Pancreas (tissue), 10 donors: Measurements from ENCODE around the gene CASZ1. TPM values are rescaled to one million over a fixed set of nuclear protein-coding genes. Genes with fewer than 3 reads are reported as not detected.
A peak's percentile ranks its signal among the peaks of the same experiment; 100 is the strongest.

Experiments used
- ATAC-seq, 4 donors: fragments of 200-7000 bp; cut with Tn5 transposase; one replicate each; pipeline versions ENCODE4 v1.8.0 to v1.9.1; 2020; ENCODE audit warnings: mild to moderate bottlenecking in 4 of 4, moderate library complexity in 4 of 4
- DNase-seq, 6 donors: peaks; one replicate each; pipeline ENCODE4 v3.0.0-alpha.2; 2020
- FAIRE-seq: peaks from 2 replicates; lab custom pipeline; 2012; peaks lifted over from hg19 to GRCh38; lab: Jason Lieb, UNC
- H3K27ac ChIP-seq, 4 donors: fragments of 200-600 bp; sonication (generic); 1 replicate in 3 of 4; 2 replicates in 1 of 4; pipeline versions ENCODE4 v1.5.0 to v1.8.0; 2020
- H3K27me3 ChIP-seq, 4 donors: fragments of 200-600 bp; one replicate each; pipeline ENCODE4 v1.8.0; 2021
- H3K36me3 ChIP-seq, 3 donors: fragments of 200-600 bp; sonication (generic) in 1 of 3; one replicate each; pipeline versions ENCODE4 v1.5.0 to v1.8.0; 2020 to 2021
- H3K4me1 ChIP-seq, 3 donors: fragments of 200-600 bp; one replicate each; pipeline ENCODE4 v1.8.0; 2021
- H3K4me3 ChIP-seq, 4 donors: fragments of 200-600 bp; sonication (generic) in 2 of 4; one replicate each; pipeline versions ENCODE4 v1.5.0 to v1.8.0; 2020 to 2021
- H3K9me3 ChIP-seq, 4 donors: fragments of 200-600 bp; one replicate each; pipeline ENCODE4 v1.8.0; 2021
- CTCF ChIP-seq, 4 donors: fragments of 200-600 bp; sonication (generic) in 3 of 4; IDR thresholded peaks; one replicate each; pipeline versions ENCODE4 v1.5.0 to v1.8.0; 2021; ENCODE audit warnings: antibody characterized with exemption in 4 of 4
- WGBS, 2 donors: extraction: QIAGEN DNeasy Blood & Tissue Kit; methylation state at CpG; one replicate each; pipeline ENCODE4 v1.1.7; 2013; 5-methylcytosine and 5-hydroxymethylcytosine counted together
- intact Hi-C, 3 donors: fragments of 100-400 bp; cut with DNase I; formaldehyde crosslinking; loops; one replicate each; pipeline versions ENCODE4 v1.11.1 to v1.14.2; 2022
- polyA plus RNA-seq, 2 donors: library from polyadenylated mRNA; stranded (reverse); fragments of 200-250 nt; gene quantifications; one replicate each; pipeline ENCODE4 v1.2.3, GENCODE V29; 2013
- total RNA-seq, 6 donors: library from RNA; stranded (reverse); fragmentation: NEBNext Ultra II Directional in 4 of 6; extraction: Animal tissue kit (Norgen Biotek cat#: 25700) in 4 of 6; gene quantifications; one replicate each; pipeline versions ENCODE4 v1.2.1 to v1.2.4, GENCODE V29; 2021 to 2023
- donor health status: healthy with polysubstance abuse.
- donor health status: DM: no; HTN: no; CAD: no; lungs with moderate emphysema.
- donor health status: DM: no; HTN: no; CAD: no.
- donor health status: control.
- donor health status: control.
- donor health status: Bipolar disorder and iron deficiency.
- donor health status: DM: yes; HTN: yes; CAD: no.
- donor health status: DM: no; HTN: no; CAD: no.
- donor health status: DM: no; HTN: no; CAD: no.
- donor health status: DM: yes; HTN: yes; CAD: no.

Gene CASZ1
- total and polyA plus RNA-seq, 8 donors: 6.7 to 18.9 (median 13.8) TPM

DNA sequence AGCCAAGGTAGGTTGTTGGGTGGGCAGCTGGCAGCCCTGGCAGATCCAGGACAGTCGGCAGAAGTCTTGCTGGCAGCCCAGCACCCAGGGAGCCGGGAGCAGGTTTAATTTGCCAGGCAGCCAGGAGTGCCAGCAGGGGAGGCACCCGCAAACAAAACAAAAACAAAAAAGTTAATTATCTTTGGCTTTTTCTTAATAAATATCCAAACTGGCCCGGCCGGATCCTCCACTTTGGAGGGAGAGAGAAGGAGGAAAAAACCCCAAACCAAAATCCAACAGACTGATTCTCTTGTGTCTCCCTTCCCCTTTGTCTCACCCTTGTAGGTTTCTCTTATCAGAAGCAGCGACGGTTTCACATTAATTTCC, 97.0 kb downstream of the CASZ1 start:
- FAIRE-seq: no peak
- no peaks in the 10 kb centered on the region for H3K9me3 ChIP-seq
- no peaks in the 10 kb centered on the region for H3K27me3 ChIP-seq
- no peak overlapping the region for H3K4me3 ChIP-seq
- TF ChIP-seq CTCF (IDR thresholded peaks at IDR 0.05): no peak
- ATAC-seq: peak in 1 of 4 donors; percentile 4
- no peak for DNase-seq
- intact Hi-C loops: no loop called here
- H3K27ac ChIP-seq: peak overlapping the region; percentile 2 to 71 (median 44)
- H3K36me3 ChIP-seq: no peaks in the 10 kb centered on the region
- no peaks in the 10 kb centered on the region for H3K4me1 ChIP-seq
- 24 to 34% methylated on average over 7 of the region's 7 CpGs for WGBS, 2 donors

- Histone ChIP-seq H3K27ac (peak overlapping the region; percentile 2 to 71 (median 44)), H3K4me1 (no peaks in the 10 kb centered on the region), H3K27me3 (no peaks in the 10 kb centered on the region), H3K36me3 (no peaks in the 10 kb centered on the region), H3K9me3 (no peaks in the 10 kb centered on the region), H3K4me3 (peak overlapping the region in 1 of 4 donors; percentile 1)
- WGBS, 2 donors: 67 to 75% methylated on average over 13 to 14 of the region's 14 CpGs
- no peak for FAIRE-seq
- ATAC-seq: no peak
- TF ChIP-seq CTCF (IDR thresholded peaks at IDR 0.05): no peak
- intact Hi-C loops: no loop called here
- no peak for DNase-seq
Observed at GRCh38 chr1:10698726-10699469, 97.5 kb downstream of the CASZ1 start.

DNA sequence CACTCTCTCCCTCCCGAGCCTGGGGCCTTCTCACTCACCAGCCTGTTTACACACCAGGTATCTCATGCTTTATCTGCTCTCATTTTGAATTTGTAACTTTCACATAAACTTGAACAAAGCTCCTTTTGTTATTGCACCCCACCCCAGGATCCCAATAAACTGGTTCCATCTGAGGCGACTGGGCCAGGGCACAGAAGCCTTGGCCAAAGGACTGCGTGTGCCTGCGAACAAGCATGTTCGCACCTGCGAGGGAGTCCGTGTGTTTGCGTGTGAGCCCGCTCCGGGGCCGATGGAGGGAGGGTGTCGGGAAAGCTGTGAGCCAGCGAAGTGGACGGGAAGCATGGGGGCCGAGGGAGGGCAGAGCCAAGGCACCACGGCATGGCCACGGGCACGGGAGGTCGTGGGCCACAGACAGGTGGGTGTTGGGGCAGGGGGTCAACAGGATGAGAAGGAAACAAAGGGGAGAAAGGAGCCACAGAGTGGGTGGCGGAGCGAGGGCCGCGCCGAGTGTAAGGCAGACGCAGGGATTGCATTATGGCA, 98.8 kb downstream of the CASZ1 start:
- ATAC-seq: no peak
- H3K27ac ChIP-seq: peak overlapping the region in 1 of 4 donors; percentile 36
- WGBS, 2 donors: 77 to 79% methylated on average over 25 of the region's 25 CpGs
- DNase-seq: no peak
- TF ChIP-seq CTCF (IDR thresholded peaks at IDR 0.05): no peak
- H3K4me3 ChIP-seq: no peak overlapping the region
- intact Hi-C loops: no loop called here
- no peaks in the 10 kb centered on the region for H3K27me3 ChIP-seq
- no peak for FAIRE-seq
- H3K9me3 ChIP-seq: no peaks in the 10 kb centered on the region
- peaks cover 3 to 5% (median 5%) of the 10 kb centered on the region in 3 donors for H3K4me1 ChIP-seq
- no peaks in the 10 kb centered on the region for H3K36me3 ChIP-seq

- Histone ChIP-seq H3K36me3 (no peaks in the 10 kb centered on the region), H3K27ac (no peak overlapping the region), H3K4me3 (no peak overlapping the region), H3K4me1 (peaks cover 3 to 11% (median 10%) of the 10 kb centered on the region in 3 donors), H3K9me3 (no peaks in the 10 kb centered on the region), H3K27me3 (no peaks in the 10 kb centered on the region)
- ATAC-seq (no peak), FAIRE-seq (no peak), DNase-seq (no peak)
- 78 to 85% methylated on average over 7 of the region's 7 CpGs for WGBS, 2 donors
- TF ChIP-seq CTCF (IDR thresholded peaks at IDR 0.05): no peak
- intact Hi-C loops: no loop called here
Observed at GRCh38 chr1:10696977-10697376, 99.5 kb downstream of the CASZ1 start.
